NCI-H446 (cell line): ENCODE measurements around the gene LYSMD1.

ENCODE experiments used
- DNase-seq, 2 experiments: peaks; one replicate each; lab custom pipeline; 2025; lab: John Stamatoyannopoulos, UW

The LYSMD1 gene

DNA sequence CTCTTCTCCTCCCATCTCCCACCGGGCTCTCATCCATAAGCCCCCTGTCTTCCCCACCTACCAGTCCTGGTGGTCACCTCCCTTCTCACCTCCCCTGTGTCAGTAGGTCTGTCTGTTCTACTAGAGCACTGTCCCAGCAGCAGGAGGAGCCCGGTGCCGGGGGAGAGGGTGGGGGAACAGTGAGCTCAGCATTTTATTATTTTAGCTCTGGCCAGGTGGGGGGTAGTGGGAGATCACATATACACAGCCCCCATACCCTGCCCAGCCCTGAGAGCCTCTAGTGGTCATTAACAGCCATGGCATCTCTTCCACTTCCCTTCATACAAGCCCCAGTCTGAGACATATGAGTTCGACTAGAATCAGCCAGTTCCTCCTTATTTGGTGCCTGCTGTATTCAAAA is 10.2 kb upstream of the LYSMD1 start, which contains the start of gene TMOD4:
Gene TMOD4, minus strand, starts transcription at position 119 of the 400 bp plus-strand sequence. CDS start 1,106 bp downstream, outside the sequence.
- no peak for DNase-seq

DNA sequence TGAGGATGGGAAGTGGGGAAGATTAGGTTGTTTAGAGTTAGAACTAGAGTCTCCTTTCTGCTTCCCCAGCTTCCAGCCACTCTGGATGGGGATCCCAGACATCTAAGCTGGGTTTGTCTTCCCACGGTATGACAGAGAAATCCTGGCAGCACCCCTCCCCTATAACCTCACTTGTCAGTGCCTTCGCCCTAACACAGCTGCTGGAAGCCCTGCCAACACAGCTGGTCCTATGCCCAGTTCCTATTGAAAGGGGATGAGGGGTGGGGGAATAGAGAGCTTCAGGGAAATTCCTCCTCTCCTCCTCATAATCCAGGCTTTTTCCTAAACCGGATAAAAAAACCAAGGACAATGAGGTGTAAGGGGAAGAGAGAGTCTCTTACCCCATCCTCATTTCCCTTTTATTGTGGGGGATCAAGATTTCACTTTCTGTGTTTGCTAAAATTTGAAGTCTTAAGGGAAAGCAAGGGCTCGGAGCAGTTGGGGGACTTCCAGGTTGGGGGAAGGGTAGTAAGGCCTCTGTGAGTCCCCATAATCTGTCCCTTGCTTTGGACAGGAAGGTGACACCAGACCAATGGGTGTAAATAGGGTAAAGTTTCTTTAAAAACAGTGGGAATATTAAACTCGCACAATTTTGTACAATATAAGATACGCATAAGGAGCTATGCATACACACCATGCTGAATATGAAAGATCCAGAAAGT is 9.5 kb upstream of the LYSMD1 start:
- peak in 1 of 2 experiments; percentile 10 for DNase-seq

DNA sequence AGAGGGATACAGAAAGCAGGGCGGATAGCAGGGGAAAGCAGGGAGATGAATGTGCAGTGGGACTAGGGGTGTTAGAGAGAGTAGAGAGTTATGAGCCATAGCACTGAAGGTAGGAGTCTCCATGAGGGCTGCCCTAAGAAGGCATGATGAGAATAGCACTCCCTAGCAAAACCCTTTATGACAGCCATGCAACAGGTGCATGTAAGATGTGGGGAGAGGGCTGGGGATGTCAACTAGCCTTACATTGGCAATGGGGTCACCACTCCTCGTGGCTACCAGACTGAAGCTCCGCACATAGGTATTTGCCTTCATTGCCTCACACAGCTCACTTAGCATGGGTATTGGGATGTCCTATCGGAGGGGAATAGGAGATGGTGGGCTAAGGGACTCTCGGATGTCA is 5.5 kb upstream of the LYSMD1 start:
- no peak for DNase-seq

DNA sequence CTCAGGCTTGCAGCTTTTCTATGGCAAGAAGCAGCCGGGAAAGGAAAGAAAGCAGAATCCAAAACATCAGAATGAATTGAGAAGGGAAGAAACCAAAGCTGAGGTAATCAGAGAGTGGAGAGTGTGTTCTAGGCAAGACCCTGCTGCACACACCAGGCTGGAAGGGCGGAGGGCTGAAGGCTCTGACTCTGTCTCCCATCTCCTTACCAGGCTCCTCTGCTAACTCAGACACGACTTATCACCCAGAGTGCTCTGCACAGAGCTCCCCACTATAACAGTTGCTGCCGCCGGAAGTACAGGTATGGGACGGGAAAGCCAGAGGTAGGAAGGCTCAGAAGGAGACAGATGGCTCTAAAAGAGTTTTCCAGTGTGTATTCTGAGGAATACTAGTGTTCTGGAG is 1.4 kb upstream of the LYSMD1 start:
- no peak for DNase-seq

DNA sequence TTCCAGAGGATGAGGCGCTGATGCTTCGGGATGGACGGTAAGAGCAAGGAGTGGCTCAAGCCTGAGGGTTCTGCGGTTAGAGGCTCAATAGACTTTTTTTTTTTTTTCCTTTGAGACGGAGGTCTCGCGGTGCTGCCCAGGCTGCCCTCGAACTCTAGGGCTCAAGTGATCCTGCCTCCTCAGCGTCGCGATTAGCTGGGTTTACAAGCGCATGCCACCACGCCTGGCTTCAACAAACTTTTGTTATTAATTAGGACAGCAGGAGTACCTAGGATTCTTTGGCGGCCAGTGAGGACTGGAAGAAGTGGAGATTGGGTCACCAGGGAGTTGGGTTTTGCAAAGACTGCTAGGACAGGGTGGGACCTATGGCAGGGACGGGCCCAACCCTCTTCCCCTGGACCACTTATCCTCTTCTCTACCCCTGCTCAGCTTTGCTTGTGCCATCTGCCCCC is 829 bp upstream of the LYSMD1 start:
- DNase-seq, result no peak

DNA sequence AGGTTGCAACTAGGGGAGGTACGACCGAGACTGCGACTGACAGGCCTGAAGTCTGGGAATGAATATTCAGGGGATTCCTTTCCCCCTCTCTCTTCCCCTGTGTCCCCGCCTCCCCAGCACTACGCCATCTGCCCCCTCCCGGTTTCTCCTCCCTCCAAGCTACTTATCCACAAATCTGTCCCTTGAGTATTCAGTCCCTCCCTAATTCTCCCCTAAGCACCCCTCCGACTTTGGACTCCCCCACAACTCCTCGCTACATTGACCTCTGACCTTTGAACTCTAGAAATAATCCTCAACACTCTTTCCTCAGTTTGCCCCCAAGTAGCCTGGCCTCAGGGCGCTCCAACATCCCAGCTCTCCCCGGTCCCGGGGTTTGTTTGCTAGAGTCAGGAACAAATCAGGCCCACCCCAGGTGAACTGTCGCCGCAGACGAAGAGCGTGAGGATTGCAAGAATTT is 393 bp downstream of the LYSMD1 start:
- DNase-seq, result no peak

DNA sequence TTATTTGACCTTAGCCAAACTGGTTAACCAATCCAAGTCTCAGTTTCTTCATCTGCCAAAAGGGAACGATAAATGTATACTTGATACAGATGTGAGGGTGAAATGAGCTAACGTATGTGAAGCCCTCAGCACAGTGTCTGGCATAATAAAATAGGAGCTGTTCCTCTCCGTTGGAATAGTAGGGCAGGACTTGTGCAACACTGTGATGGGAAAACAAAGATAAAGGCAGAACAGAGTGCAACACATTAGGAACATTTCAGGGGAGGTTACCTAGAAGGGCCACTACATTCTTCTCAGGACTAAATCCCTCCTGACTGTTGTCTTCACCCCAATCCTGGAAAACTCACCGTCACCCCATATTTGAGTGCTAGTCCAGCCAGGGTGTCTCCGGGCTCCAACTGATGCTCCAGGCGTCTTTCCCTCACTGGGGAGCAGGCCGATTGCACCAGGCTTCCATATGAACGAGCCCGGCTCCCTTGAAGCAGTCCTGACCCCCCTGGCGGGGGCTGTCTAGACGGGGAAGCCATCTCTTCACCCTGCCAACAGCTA is 896 bp downstream of the LYSMD1 start:
- DNase-seq, result no peak

DNA sequence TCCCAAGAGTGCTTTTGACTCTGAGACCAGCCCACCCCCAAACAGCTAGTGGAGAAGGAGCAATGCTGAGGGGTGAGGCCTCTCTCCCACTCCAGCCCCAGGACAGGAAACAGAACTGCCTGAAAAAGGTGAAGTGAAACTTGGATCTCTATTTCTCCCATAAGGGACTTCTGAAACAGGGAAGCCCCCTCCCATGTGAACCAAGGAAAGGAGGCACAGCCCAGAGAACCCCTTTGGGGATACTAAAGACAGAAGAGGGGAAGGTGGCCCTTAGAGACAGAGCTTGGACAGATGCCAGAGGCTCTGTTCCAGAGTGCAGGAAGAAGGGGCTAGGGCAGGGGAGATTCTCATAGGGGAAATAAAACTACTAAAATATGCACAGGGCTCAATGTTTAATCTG is 6.3 kb downstream of the LYSMD1 start:
- no peak for DNase-seq

DNA sequence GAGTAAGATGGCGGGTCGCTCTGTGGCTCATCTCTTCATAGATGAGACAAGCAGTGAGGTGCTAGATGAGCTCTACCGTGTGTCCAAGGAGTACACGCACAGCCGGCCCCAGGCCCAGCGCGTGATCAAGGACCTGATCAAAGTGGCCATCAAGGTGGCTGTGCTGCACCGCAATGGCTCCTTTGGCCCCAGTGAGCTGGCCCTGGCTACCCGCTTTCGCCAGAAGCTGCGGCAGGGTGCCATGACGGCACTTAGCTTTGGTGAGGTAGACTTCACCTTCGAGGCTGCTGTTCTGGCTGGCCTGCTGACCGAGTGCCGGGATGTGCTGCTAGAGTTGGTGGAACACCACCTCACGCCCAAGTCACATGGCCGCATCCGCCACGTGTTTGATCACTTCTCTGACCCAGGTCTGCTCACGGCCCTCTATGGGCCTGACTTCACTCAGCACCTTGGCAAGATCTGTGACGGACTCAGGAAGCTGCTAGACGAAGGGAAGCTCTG is 6.9 kb downstream of the LYSMD1 start:
- no peak for DNase-seq

DNA sequence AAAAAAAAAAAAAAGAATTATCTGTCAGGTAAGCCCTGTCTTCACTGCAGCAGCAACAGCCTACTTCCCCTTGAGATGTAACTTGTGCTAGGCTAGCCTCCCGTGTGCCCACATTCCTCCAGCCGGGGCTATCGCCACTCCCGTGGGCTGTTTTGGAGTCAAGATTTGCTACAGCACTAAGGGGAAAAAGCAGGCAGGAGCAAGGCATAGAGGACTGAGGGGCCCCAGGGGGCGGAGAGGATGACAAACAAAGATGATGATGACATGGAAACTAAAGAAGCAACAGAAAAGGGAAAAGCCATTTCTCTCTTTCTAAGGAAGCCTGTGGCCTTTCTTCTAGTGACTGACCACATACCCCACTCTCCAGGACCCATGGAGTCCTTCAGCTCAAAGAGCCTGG is 7.4 kb downstream of the LYSMD1 start:
- no peak for DNase-seq

DNA sequence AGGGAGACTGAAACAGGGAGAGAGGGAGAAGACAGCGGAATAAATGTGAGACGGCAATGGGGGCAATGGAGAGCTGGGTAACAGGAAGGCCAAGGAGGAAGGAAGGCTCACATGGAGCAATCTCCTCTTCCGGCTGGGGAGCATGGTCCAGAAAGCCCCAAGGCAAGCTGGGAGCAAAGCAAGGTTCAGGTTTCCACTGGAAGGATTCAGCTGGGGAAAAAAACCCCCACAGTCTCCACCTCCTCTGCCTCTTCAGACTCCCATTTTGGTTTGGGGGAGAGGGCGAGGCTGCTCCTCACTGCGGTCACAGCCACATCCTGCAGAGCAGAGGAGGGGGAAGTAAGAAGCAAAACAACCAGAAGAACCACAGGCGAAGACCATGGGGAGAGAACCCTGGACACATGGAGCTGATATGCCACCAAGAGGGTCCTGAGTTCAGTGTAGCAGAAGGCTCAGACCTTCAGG is 8.6 kb downstream of the LYSMD1 start:
- DNase-seq, result no peak

DNA sequence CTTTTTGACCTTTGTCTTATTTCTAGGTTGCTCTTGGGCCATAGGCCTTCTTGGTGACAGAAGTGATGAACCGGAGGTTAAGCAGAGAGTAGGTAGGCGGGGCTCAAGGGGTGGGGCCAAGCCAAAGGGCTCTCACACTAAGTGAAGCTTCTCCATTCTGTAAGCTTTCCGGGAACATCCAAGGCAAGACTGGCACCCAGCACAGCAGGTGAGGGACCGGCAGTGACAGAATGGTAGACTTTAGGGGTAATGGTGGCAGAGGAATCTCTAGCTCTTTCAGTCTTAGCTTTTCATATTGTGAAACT is 9.2 kb downstream of the LYSMD1 start, which contains the start of gene TNFAIP8L2:
Gene TNFAIP8L2, plus strand, starts transcription at position 135 of the 305 bp plus-strand sequence. CDS start 2,049 bp downstream, outside the sequence.
- DNase-seq, result no peak

DNA sequence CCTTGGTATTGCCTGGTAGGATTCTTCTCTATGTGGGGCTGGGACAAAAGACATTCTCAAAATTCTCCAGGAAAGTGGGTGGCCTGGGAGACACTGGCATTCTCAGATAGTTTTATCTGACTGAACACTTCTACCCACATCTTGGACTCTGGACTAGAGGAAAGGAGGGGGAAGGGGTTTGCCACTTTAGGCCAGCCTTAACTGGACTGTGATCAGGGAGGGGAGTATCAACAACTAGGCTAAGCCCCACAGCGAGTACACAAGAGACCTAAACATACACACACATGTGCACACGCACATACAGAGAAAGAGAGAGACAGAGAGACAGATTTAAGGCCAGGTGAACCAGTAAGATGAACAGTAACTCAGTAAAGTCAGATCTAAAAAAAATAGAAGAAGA is 18.0 kb downstream of the LYSMD1 start:
- no peak for DNase-seq

DNA sequence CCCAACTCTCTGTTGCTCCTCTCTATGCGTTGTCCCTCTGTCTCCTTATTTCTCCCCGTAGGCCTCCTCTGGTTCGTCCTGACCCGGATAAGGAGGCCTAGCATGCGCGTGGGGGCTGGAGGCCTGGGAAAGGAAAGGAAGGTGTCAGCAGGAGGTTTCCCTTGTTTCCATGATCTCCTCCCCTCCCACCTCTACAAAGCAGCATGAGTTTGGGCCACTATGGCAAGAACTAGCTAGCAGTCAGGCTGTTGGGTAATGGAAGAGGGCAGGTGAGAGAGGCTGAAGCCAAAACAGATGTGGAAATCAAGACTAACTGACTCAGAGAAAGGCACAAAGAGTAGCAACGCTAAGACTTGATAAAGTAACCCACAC is 18.6 kb downstream of the LYSMD1 start:
- DNase-seq, result no peak

DNA sequence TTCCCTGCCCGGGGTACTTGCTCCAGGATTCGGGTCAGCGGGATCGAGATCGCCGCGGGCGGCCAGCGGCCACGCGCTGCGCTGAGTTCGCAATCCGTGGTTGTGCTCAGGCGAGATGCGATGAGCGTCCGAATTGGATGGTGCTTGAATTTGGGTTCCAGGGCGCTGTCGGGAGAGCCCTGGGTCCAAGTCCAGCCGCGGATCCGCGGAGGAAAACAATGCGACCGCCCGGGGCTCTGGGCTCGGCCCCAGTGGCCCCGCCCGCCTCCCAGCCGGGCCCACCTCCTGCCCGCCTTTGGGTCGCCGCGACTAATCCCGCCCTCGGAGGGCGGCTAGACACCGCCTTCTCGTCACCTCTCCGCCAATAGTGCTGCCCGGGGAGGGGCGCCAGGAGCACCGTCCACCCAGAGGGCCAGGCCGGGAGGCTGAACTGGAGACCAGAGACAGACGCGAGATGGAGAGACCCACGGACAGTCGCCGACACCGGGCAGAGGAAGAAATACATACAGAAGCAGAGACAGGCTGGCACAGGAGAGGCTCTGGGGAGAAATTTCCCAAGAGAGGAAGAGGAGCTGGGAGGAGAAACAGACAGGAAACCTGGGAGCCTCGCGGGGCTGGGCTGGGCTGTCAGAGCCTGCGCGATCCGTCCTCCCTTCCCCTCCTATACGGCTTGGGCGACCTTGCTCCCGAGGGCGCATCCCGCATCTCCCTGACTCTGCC is 19.1 kb downstream of the LYSMD1 start, which contains the start of gene SEMA6C:
Gene SEMA6C, minus strand, starts transcription at position 220 of the 720 bp plus-strand sequence. CDS start 4,010 bp downstream, outside the sequence.
- DNase-seq, result peak; percentile 53 to 83

DNA sequence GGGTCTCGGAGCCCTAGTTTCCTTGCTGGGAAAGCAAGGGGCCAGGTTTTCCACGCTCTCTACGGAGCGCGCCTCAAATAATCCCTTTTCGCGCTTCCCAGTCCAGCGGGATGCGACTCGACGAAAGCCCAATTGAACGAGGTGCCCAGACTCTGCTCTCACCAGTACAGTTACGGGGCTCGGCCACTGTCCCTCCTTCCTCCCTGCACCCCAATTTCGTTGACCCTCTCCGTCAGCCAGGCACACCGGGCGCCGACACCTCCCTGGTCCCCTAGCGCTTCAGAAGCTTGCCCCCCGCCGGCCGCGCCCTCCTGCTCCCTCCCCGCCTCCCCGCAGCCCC is 19.7 kb downstream of the LYSMD1 start:
- DNase-seq, result no peak

DNA sequence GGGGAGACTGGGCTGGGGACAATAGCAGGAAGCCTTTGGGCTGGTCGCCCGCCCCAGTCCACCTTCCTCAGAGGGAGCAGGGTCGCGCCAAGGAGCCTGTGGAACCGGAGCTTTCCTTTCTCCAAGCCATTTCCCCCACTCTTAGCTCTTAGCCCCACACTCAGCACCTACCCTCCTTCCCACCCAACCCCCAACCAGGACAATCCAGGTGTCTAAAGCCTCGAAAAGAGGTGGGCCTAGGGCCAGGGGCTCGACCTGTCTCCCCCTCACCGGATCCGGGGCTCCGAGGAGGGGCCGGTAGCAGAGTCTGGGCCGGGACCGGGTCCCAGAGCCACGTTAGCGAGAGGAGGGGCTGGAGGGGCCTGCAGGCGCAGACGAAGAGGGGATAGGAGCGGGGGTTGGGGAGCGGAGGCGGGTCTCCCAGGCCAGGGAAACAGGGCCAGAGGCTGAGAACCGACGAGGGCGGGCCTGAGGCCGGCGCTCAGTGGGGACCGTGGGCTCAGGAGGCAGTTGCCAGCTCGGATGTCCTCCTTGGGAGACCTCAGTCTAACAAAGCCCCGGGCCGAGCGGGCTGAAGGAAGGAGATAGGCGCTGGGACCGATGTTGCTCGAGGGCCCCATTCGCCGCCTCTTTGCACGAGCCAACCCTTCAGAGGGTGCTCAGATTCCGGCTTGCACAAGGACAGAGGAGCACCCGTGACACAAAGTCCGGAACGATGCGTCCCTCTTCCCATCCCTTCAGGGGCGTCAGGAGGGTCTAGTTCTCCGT is 20.2 kb downstream of the LYSMD1 start:
- DNase-seq, result no peak

DNA sequence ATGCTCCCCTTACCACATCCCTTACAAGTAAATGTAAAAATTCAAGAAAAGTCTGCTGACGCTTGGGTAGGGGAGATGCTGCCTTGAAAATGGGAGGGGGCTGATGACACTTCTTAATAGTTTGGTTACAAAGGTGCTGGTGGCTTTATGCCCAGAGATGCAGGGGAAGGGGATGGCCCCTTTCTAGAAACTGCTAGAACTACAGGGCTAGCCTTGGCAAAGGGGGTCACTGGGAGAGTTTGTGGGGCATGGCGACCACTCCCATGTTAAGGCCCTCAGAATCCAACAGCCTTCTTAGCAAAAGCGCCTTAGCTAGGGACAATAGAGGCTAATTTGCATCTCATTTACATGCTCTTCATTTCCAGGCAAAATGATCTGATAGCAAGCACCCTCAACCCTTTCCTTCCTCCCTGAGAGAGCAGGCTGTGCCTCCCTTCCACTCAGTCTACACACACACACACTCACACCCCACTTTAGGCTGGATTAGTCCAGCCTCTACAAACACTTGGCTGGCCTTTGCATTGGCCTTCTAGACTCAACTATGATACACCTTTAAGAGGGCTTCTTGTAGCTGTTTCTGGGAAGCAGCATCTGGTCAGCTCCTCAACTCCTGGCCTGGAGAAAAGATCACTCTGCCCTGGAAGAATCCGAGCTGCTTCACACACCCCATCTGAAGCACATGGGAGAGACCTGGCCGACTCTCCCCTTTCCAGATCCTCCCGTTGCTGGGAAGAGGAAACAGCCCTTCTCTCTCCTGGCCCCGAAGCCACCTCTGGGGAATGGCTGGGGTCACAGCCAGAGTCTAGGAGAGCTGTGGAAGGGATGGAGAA is 21.0 kb downstream of the LYSMD1 start:
- DNase-seq, result no peak

DNA sequence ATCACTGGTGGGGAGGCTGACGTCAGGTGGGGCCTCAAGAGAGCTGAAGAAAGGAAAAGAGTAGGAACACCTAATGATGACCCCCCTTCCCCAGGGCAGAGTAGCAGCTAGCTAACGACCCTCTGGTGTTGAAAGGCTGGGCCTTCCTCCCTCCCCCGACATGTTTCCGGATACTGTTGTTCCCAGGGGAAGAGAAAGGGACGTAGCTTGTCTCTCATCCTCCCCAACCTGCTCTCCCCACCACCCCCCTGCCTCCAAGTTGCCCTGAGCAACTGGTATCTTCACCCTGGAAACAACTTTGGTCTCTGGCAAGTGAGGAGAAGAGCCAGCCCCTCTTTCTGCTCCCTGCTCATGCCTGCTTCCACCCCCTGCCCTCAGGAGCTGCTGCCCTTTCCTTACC is 21.7 kb downstream of the LYSMD1 start:
- DNase-seq, result no peak

DNA sequence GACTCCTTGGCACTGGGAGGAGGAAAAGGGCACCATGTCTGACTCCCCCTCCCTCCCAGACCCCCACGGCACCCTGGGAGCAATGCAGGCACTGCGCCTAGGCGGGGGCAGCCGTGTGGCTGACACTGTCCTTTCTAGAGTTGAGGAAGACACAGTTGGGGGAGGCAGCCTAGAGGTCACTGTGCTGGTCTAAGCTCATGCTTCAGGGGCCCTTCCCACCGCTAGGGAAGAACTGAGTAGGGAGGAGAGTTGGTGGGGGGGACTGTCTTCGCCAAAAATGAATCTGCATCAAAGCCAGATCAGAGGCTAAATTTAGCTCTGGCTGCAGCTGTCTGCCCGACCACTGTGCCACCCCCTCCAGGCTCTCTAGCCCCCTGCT is 22.7 kb downstream of the LYSMD1 start:
- DNase-seq, result no peak

DNA sequence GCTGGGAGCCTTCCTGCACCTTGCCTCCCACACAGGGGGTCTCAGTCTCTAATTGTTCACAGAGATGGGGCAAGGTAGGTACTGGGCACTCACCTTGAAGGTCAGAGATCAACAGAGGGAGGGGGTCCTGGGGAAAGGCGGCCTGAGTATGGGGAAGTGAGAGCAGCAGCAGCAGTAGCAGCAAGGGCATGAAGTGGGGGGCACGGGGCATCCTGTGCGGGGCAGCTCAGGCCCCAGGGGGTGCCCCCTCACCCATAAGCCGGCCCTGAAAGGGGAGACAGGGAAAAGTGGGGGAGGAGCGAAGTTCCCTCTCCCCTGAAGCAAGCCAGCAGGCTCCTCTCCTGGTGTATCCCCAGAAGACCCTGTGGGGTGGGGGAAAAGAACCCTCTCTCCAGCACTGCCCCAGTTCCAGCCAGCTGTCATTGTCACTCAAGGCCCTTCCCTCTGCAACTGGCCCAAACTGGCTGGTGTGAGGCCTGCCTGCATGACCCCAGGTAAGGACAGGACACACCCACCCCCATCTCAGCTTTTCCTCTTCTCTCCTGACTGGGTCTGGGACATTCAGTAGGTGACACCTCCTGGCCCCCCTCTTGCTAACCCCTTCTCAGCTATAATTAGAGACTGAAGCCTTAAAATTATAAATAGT is 23.2 kb downstream of the LYSMD1 start:
- no peak for DNase-seq
